Measurements from ENCODE around the gene LMAN2.
"Not testable (repeated sequence)": the region's sequence is repeated elsewhere in the genome, so short reads cannot be mapped to it uniquely, and the experiment has no call there.

- TF ChIP-seq, protein P1, sequence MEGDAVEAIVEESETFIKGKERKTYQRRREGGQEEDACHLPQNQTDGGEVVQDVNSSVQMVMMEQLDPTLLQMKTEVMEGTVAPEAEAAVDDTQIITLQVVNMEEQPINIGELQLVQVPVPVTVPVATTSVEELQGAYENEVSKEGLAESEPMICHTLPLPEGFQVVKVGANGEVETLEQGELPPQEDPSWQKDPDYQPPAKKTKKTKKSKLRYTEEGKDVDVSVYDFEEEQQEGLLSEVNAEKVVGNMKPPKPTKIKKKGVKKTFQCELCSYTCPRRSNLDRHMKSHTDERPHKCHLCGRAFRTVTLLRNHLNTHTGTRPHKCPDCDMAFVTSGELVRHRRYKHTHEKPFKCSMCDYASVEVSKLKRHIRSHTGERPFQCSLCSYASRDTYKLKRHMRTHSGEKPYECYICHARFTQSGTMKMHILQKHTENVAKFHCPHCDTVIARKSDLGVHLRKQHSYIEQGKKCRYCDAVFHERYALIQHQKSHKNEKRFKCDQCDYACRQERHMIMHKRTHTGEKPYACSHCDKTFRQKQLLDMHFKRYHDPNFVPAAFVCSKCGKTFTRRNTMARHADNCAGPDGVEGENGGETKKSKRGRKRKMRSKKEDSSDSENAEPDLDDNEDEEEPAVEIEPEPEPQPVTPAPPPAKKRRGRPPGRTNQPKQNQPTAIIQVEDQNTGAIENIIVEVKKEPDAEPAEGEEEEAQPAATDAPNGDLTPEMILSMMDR (IDR thresholded peaks at IDR 0.05): not testable (repeated sequence)
- not testable (repeated sequence) for TF ChIP-seq EP300, POLR2A (IDR thresholded peaks at IDR 0.05)
Observed at GRCh38 chr5:177306103-177306640, 45.3 kb downstream of the LMAN2 start.

Data from tibial nerve (tissue), 4 donors.